ENCODE results near the gene FAM124A. TPM values are rescaled to one million over a fixed set of nuclear protein-coding genes. Genes with fewer than 3 reads are reported as not detected.

Gene FAM124A
- total RNA-seq, 1 experiment from 2014 or later, result 3.1 TPM

- no peaks in the 10 kb centered on the region for H3K27me3 ChIP-seq (ENCODE audit: insufficient read depth, low read length)
- H3K9me3 ChIP-seq (ENCODE audit: control insufficient read depth in 1 of 2, insufficient read depth in 1 of 2, low read depth in 1 of 2, low read length in 2 of 2), result no peaks in the 10 kb centered on the region
- intact Hi-C loops (cut with micrococcal nuclease), result no loop called here
- no peaks in the 10 kb centered on the region for H3K36me3 ChIP-seq (ENCODE audit: control insufficient read depth in 1 of 2, insufficient read depth in 2 of 2, low read length in 2 of 2)
- ChIA-PET POLR2A (no interaction called here), RAD21 (ENCODE audit: low non-redundant PET in 1 of 2, low total read pairs in 2 of 2, uncharacterized antibody in 2 of 2, unreplicated experiment in 2 of 2) (no interaction called here), CTCF (no interaction called here)
- H3K9me2 ChIP-seq (ENCODE audit: insufficient read depth), result no peaks in the 10 kb centered on the region
- H3K4me3 ChIP-seq (replicated peaks in 1 of 2; ENCODE audit: low read depth in 1 of 2, low read length in 2 of 2), result no peak overlapping the region
- no peak overlapping the region for H2AFZ ChIP-seq (ENCODE audit: low read depth, low read length, poor library complexity, severe bottlenecking)
- H4K20me1 ChIP-seq (ENCODE audit: insufficient read depth), result no peaks in the 10 kb centered on the region
- no peak for ATAC-seq
- no peak overlapping the region for H3K9ac ChIP-seq (ENCODE audit: low read length)
- H3K79me2 ChIP-seq (ENCODE audit: insufficient read depth, low read length), result no peaks in the 10 kb centered on the region
- no peak overlapping the region for H3K4me2 ChIP-seq (ENCODE audit: low read length)
- TF ChIP-seq CBX3 (IDR thresholded peaks at IDR 0.05; ENCODE audit: low read depth), result no peak
- no peak for TF ChIP-seq YY1 (IDR thresholded peaks at IDR 0.05; ENCODE audit: extremely low read depth, insufficient replicate concordance, low read depth, low read length)
- no peaks in the 10 kb centered on the region for H3K4me1 ChIP-seq (ENCODE audit: control insufficient read depth in 1 of 2, insufficient read depth in 2 of 2, low read length in 2 of 2)
- H3K27ac ChIP-seq (ENCODE audit: low read depth, low read length), result no peak overlapping the region
- DNase-seq (ENCODE audit: low read depth, low spot score), result no peak
- BruUV-seq (replicated peaks), result no TSS peak
Measured at GRCh38 chr13:51313619-51314018, 91.4 kb downstream of the FAM124A start.

DNA sequence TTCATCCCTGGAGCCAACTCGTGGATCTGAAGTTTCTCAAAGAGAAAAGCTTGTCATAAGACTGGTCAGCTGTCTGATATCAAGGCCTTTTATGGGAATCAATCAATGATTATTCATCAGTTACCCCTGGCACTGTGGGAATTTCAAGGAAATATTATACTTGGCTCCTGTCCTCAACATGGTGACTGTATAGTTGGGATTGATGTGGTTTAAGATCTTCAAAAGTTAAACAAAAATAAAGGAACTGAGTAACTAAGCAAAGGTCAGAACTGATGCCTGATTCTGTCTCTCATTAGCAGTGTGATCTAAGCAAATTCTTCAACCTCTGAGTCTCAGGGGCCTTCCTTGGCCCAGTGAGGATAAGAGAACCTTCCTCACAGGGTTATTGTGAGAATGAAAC is 95.1 kb downstream of the FAM124A start:
- POLR2A ChIA-PET, result no interaction called here
- CTCF ChIA-PET, result no interaction called here
- no peak overlapping the region for H3K4me3 ChIP-seq (replicated peaks in 1 of 2; ENCODE audit: low read depth in 1 of 2, low read length in 2 of 2)
- no peaks in the 10 kb centered on the region for H3K9me2 ChIP-seq (ENCODE audit: insufficient read depth)
- H3K79me2 ChIP-seq (ENCODE audit: insufficient read depth, low read length), result no peaks in the 10 kb centered on the region
- H3K27ac ChIP-seq (ENCODE audit: low read depth, low read length), result no peak overlapping the region
- TF ChIP-seq JUND (IDR thresholded peaks at IDR 0.05), result no peak
- TF ChIP-seq, protein P1, sequence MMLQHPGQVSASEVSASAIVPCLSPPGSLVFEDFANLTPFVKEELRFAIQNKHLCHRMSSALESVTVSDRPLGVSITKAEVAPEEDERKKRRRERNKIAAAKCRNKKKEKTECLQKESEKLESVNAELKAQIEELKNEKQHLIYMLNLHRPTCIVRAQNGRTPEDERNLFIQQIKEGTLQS (IDR thresholded peaks at IDR 0.05), result no peak
- TF ChIP-seq ZNF274 (IDR thresholded peaks at IDR 0.05; ENCODE audit: low read depth, low read length), result no peak
- no peak for ATAC-seq
- no peaks in the 10 kb centered on the region for H3K36me3 ChIP-seq (ENCODE audit: control insufficient read depth in 1 of 2, insufficient read depth in 2 of 2, low read length in 2 of 2)
- BruUV-seq (replicated peaks), result no TSS peak
- H3K4me1 ChIP-seq (ENCODE audit: control insufficient read depth in 1 of 2, insufficient read depth in 2 of 2, low read length in 2 of 2), result no peaks in the 10 kb centered on the region
- no peaks in the 10 kb centered on the region for H3K9me3 ChIP-seq (ENCODE audit: control insufficient read depth in 1 of 2, insufficient read depth in 1 of 2, low read depth in 1 of 2, low read length in 2 of 2)
- no peaks in the 10 kb centered on the region for H4K20me1 ChIP-seq (ENCODE audit: insufficient read depth)
- no peak overlapping the region for H3K4me2 ChIP-seq (ENCODE audit: low read length)
- H3K27me3 ChIP-seq (ENCODE audit: insufficient read depth, low read length), result no peaks in the 10 kb centered on the region
- H3K9ac ChIP-seq (ENCODE audit: low read length), result no peak overlapping the region
- no peak overlapping the region for H2AFZ ChIP-seq (ENCODE audit: low read depth, low read length, poor library complexity, severe bottlenecking)
- no peak for DNase-seq (ENCODE audit: low read depth, low spot score)
- RAD21 ChIA-PET (ENCODE audit: low non-redundant PET in 1 of 2, low total read pairs in 2 of 2, uncharacterized antibody in 2 of 2, unreplicated experiment in 2 of 2), result no interaction called here
- intact Hi-C loops (cut with micrococcal nuclease), result no loop called here
